Keratinocyte (primary cell): ENCODE data around the gene ACOXL. TPM values are rescaled to one million over a fixed set of nuclear protein-coding genes. Genes with fewer than 3 reads are reported as not detected.

ENCODE experiments used
- DNase-seq: peaks from one replicate; pipeline ENCODE4 v3.0.0-alpha.2; 2011; ENCODE audit warnings: low read depth, missing footprints, low spot score
- FAIRE-seq: peaks from 2 replicates; lab custom pipeline; 2011; peaks lifted over from hg19 to GRCh38; lab: Jason Lieb, UNC
- H2AFZ ChIP-seq: 2 replicates; pipeline ENCODE4 v1.6.0; 2012; ENCODE audit warnings: low read length, control low read depth, inconsistent platforms; ENCODE audit not compliant: control insufficient read depth
- H3K27ac ChIP-seq: 2 replicates; pipeline ENCODE4 v1.5.1; 2011; ENCODE audit warnings: low read length; ENCODE audit not compliant: control insufficient read depth, insufficient read depth
- H3K27me3 ChIP-seq: 3 replicates; pipeline ENCODE4 v1.6.0; 2011; ENCODE audit warnings: low read length; ENCODE audit not compliant: control insufficient read depth, insufficient read depth; ENCODE audit errors: extremely low read depth
- H3K36me3 ChIP-seq, 2 experiments: 2 replicates in 1 of 2; 3 replicates in 1 of 2; pipeline ENCODE4 v1.5.1; 2011; ENCODE audit warnings: low read length in 2 of 2, mild to moderate bottlenecking in 1 of 2; ENCODE audit not compliant: control insufficient read depth in 2 of 2, insufficient read depth in 2 of 2; ENCODE audit errors: extremely low read depth in 1 of 2
- H3K4me1 ChIP-seq: 3 replicates; pipeline ENCODE4 v1.5.1; 2011; ENCODE audit warnings: low read length; ENCODE audit not compliant: control insufficient read depth, insufficient read depth; ENCODE audit errors: extremely low read depth
- H3K4me2 ChIP-seq: 3 replicates; pipeline ENCODE4 v1.6.0; 2011; ENCODE audit warnings: low read depth, low read length; ENCODE audit not compliant: control insufficient read depth, insufficient read depth; ENCODE audit errors: extremely low read depth
- H3K4me3 ChIP-seq, 3 experiments: fragments of 200-600 bp in 1 of 3; sonication (generic) in 1 of 3; 2 replicates in 2 of 3; 3 replicates in 1 of 3; pipeline ENCODE4 v1.5.1; 2011 to 2016; ENCODE audit warnings: low read length in 3 of 3, mild to moderate bottlenecking in 3 of 3, control low read depth in 2 of 3, inconsistent platforms in 1 of 3, low read depth in 1 of 3, mixed read lengths in 1 of 3, mixed run types in 1 of 3, moderate library complexity in 1 of 3; ENCODE audit not compliant: control insufficient read depth in 2 of 3, insufficient read depth in 2 of 3; ENCODE audit errors: extremely low read depth in 1 of 3
- H3K79me2 ChIP-seq: 2 replicates; pipeline ENCODE4 v1.6.0; 2012; ENCODE audit warnings: low read length; ENCODE audit not compliant: control insufficient read depth, insufficient read depth
- H3K9ac ChIP-seq: 3 replicates; pipeline ENCODE4 v1.6.0; 2011; ENCODE audit warnings: low read length; ENCODE audit not compliant: control insufficient read depth, insufficient read depth; ENCODE audit errors: extremely low read depth
- H3K9me1 ChIP-seq: 3 replicates; pipeline ENCODE4 v1.6.0; 2011; ENCODE audit warnings: low read length; ENCODE audit not compliant: control insufficient read depth, insufficient read depth; ENCODE audit errors: extremely low read depth
- H3K9me3 ChIP-seq: 2 replicates; pipeline ENCODE4 v1.5.1; 2012; ENCODE audit warnings: low read depth, low read length; ENCODE audit not compliant: control insufficient read depth
- H4K20me1 ChIP-seq: 3 replicates; pipeline ENCODE4 v1.6.0; 2011; ENCODE audit warnings: low read length; ENCODE audit not compliant: control insufficient read depth, insufficient read depth; ENCODE audit errors: extremely low read depth
- EZH2 ChIP-seq: IDR thresholded peaks from one replicate; pipeline ENCODE4 v1.6.1; 2012; ENCODE audit warnings: inconsistent platforms, mild to moderate bottlenecking, low read length, moderate library complexity
- dilution Hi-C: fragments of 300-500 bp; cut with MboI; formaldehyde crosslinking; loops from one replicate; pipeline ENCODE4 v1.7.0; 2020; ENCODE audit warnings: low sequenced_read_pairs; ENCODE audit not compliant: extremely low pct_ligation_motif_present
- polyA plus RNA-seq, 5 experiments: library from polyadenylated mRNA; depleted of rRNA in 3 of 5; stranded (reverse) in 3 of 5; stranded (forward) in 1 of 5; unstranded in 1 of 5; fragments of >200 nt; gene quantifications; 1 replicate in 1 of 5; 2 replicates in 3 of 5; 3 replicates in 1 of 5; pipeline versions ENCODE4 v1.2.1 to v1.2.3, GENCODE V29; 2011 to 2012; ENCODE audit warnings: missing spikeins in 2 of 5, low read depth in 1 of 5, low replicate concordance in 1 of 5
- TF ChIP-seq, protein P1 (sequence below), 3 experiments: IDR thresholded peaks in 1 of 3; conservative IDR thresholded peaks in 1 of 3; optimal IDR thresholded peaks in 1 of 3; 2 replicates in 2 of 3; 3 replicates in 1 of 3; pipeline versions ENCODE3 to v1.5.1; 2011; ENCODE audit warnings: low read length in 3 of 3, mild to moderate bottlenecking in 3 of 3, moderate library complexity in 2 of 3, control low read depth in 1 of 3, inconsistent platforms in 1 of 3; ENCODE audit not compliant: insufficient read depth in 2 of 3; ENCODE audit errors: extremely low read depth in 1 of 3

The ACOXL gene
- polyA plus RNA-seq, 1 donor (not counting 4 experiments of a cell fraction or from before 2014, with no cell fraction given): 0.04 TPM

DNA sequence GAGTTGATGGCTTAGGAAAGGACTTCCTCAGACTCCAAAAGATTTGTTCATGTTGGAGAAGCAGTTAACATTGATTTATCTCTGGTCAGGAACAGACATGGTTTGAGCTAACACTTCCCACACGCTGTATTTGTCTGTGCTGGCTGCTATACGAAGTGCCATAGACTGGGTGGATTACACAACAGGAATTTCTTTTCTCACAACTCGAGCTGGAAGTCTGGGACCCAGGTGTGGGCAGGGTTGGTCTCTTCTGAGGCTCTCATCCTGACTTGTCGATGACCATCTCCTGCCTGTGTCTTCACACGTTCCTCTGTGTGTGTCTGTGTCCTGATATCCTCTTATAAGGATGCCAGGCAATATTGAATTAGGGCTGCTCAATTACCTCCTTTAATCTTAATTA is 224.9 kb downstream of the ACOXL start:
- no peak for DNase-seq
- no peak for FAIRE-seq
- Histone ChIP-seq H3K9me1 (no peaks in the 10 kb centered on the region), H3K27me3 (peaks cover 21% of the 10 kb centered on the region), H3K9me3 (no peaks in the 10 kb centered on the region), H3K79me2 (no peaks in the 10 kb centered on the region), H3K4me3 (no peak overlapping the region), H3K36me3 (no peaks in the 10 kb centered on the region), H3K9ac (no peak overlapping the region), H4K20me1 (no peaks in the 10 kb centered on the region), H3K4me2 (no peak overlapping the region), H3K27ac (no peak overlapping the region), H2AFZ (no peak overlapping the region), H3K4me1 (no peaks in the 10 kb centered on the region)
- dilution Hi-C loops: no loop called here
- TF ChIP-seq, protein P1, sequence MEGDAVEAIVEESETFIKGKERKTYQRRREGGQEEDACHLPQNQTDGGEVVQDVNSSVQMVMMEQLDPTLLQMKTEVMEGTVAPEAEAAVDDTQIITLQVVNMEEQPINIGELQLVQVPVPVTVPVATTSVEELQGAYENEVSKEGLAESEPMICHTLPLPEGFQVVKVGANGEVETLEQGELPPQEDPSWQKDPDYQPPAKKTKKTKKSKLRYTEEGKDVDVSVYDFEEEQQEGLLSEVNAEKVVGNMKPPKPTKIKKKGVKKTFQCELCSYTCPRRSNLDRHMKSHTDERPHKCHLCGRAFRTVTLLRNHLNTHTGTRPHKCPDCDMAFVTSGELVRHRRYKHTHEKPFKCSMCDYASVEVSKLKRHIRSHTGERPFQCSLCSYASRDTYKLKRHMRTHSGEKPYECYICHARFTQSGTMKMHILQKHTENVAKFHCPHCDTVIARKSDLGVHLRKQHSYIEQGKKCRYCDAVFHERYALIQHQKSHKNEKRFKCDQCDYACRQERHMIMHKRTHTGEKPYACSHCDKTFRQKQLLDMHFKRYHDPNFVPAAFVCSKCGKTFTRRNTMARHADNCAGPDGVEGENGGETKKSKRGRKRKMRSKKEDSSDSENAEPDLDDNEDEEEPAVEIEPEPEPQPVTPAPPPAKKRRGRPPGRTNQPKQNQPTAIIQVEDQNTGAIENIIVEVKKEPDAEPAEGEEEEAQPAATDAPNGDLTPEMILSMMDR (optimal IDR thresholded peaks at IDR 0.05 in 1 of 3, IDR thresholded peaks at IDR 0.05 in 1 of 3, conservative IDR thresholded peaks at IDR 0.05 in 1 of 3; ENCODE audit: extremely low read depth in 1 of 3, insufficient read depth in 2 of 3, low read length in 3 of 3): no peak
- TF ChIP-seq EZH2: no peak

DNA sequence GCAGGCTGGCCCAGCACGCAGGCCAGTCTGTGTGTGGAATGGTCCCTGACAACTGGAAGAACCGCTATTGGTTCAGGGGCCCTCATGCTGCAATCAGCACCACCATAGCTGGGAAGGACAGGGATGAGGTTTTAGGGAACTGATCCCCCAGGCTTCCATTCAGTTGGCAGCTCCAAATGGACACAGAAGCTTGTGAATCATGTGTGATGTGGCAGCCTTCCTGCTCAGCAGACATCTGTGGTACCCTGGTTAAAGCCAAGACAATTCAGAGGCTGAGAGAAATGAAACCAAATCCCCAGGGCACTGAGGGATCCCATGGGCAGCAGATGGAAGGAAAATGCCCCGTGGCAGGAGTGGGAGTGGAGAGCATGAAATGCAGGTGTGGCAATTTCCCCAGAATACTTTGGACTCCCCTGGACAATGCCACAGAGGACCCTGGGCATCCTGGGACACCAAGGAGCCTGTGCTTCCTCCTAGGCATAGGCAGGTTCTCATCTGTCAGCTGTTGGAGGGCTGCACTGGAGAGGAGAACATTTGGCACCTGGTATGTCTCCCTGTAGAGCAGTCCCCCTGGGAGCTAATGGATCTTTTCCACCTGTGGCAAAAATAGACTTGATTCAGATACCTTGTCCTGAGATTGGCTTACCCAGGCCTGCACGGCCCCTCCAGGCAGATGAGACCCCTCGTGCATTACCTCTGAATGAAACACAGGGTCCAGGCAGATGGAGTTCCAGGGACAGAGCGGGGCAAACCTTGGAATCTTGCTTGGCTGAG is 226.2 kb downstream of the ACOXL start:
- dilution Hi-C loops: no loop called here
- Histone ChIP-seq H3K4me2 (no peak overlapping the region), H3K4me1 (no peaks in the 10 kb centered on the region), H3K36me3 (no peaks in the 10 kb centered on the region), H3K9me3 (no peaks in the 10 kb centered on the region), H3K9me1 (no peaks in the 10 kb centered on the region), H2AFZ (no peak overlapping the region), H3K9ac (no peak overlapping the region), H3K79me2 (no peaks in the 10 kb centered on the region), H3K4me3 (no peak overlapping the region), H4K20me1 (no peaks in the 10 kb centered on the region), H3K27me3 (peaks cover 18% of the 10 kb centered on the region), H3K27ac (no peak overlapping the region)
- TF ChIP-seq, protein P1 (optimal IDR thresholded peaks at IDR 0.05 in 1 of 3, IDR thresholded peaks at IDR 0.05 in 1 of 3, conservative IDR thresholded peaks at IDR 0.05 in 1 of 3; ENCODE audit: extremely low read depth in 1 of 3, insufficient read depth in 2 of 3, low read length in 3 of 3): no peak
- no peak for DNase-seq
- FAIRE-seq: no peak
